HG03095 (cell line): ENCODE data around the gene PRIMA1.

Experiments
- ATAC-seq: cut with Tn5 transposase; IDR thresholded peaks from one replicate; pipeline ENCODE4 v1.9.1; 2021; ENCODE audit warnings: moderate library complexity; ENCODE audit not compliant: unreplicated experiment

Gene PRIMA1

DNA sequence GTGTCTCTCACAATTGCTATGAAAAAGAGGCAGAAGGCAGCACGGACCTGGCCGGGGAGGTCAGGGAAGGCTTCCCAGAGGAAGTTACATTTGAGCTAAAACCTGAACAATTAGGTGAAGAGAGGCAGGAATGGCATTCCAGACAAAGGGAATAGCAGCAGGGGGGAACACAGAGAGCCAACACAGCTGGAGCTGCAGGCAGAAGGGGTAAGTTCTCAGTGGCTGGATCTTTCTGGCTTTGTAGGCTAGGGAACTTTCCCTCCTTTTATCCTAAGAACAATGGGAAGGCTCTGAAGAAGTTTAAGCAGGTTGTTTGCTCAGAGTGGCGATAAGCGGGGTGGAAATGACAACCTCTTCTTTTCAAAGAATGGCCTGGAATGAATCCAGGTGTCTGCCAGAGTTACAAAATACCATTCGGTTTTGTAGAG is 100.0 kb downstream of the PRIMA1 start:
- no peak for ATAC-seq

DNA sequence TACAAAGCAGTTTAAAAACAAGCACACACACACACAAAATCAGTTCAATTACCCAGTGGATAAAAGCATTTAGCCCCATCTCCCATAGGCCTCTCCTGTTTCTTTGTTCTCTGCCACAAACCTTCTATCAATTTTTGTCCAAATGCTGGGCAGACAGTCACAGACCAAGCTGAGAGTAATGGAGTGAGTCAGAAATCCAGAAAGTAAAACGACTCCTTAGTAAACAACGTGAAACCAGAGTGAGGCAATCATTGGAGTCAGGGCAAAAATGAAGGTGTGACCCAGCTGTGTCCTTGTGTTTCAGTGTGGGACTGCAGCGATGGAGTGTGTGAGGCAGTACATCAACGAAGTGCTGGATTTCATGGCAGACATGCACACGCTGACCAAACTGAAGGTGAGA is 102.0 kb downstream of the PRIMA1 start:
- ATAC-seq, result no peak

DNA sequence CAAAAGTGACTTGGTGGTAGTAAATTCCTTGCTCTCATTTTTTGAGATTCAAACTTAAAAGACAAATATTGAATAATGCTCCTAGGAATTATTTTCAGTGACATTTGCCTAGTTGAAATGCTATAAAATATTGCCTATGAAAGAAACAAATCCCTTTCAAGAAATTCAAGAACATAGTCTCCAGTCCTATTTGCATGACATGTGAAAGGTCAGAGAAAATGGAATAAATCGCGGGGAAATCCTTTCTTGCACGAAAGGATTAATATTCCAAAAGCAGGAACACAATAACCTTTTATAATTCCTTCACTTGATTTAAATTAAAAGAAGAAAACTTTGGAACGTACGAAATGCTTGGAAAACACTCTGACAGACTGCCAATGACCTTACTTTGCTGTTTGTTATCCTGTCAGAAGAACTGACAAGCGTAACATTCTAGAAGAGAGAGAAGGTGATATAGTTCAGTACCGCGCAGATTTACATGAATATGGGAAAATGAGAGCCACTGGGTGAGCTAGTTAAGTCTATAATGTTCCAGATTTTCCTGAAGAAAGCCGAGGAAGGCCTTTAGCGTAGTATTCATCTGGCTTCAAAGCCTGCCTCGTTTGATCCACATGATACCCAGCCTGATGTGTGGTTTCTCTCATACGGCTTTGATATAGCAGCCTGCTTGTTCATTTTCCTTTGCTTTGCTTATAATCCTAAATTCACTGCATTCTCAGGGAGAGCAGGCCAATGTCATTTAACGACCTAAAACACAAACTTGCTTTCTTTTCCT is 103.0 kb downstream of the PRIMA1 start:
- ATAC-seq, result no peak

DNA sequence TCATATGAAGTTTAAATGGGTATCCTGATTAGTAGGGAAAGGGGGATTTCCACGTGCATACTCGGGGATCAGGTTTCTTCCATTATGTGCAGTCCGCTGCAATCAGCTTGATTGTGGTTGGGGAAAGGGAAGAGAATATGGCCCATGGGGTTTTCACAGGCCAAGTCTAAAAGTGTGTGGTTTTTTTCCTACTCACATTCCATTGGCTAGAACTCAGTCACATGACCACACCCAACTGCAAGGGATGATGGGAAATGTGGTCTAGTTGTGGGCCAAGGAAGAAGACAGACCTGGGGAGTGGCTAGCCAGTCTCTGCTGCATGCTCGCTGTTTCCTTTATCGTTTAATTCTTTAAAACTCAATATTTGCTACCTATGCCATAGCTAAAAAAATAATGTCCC is 105.1 kb downstream of the PRIMA1 start:
- no peak for ATAC-seq

DNA sequence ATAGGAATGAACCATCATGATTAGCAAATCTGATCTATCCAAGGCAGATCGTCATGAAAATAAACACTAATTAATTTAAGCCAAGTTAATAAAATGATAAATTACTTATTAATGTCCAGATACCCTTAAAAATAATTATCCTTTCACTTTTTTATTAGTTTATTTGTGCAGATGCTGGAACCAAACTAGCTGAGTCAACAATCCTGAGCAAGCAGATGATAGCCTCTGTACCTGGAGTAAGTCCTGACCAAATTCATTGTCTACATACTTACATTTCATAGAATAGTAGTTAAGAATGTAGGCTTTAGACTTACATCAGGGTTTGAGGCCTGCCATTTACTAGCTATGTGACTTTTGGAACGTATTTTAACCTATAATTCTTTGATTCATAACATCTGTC is 105.8 kb downstream of the PRIMA1 start:
- ATAC-seq, result no peak

DNA sequence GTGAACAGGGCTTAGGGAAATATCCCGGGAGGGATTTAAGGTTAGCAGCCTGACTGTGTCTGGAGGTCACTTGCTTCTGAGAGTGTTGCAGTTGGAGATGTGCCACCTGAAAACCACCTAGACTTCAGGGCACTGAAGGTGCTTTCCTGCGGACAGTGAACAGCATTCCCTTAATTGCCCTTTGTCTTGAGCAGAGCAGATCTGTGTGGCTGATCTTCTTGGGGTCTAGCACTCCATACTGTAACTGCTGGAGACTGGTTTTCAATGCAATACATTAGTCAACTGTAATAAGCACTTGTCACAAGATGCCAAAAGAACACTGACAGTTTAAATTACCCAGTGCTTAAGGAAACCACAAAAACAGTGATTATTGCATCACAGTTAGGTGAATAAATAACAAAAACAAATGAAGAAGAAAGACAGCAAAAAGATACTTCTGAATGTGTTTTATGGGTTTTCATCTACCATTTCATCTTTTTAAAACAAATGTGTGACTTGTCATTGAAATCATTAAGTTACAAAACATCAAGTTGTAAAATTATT is 111.8 kb downstream of the PRIMA1 start:
- no peak for ATAC-seq

DNA sequence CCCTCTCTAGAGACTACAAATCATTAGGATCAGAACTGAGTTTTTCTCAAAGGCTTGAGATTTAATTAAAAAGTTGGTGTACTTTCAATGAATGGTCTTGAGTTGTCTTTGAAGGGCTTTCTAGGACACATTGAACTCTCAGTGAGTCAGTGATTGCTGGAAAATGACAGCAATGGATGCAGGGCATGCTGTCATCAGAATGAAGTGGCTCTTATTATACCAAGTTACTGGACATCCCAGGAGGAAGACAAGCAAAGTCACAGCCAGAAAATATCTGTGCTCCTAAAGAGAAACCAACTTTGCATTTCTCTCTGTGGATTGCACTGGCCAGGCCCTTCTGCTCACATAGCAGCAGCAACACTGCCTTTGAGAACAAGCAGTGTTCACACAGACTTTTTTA is 112.6 kb downstream of the PRIMA1 start:
- no peak for ATAC-seq

DNA sequence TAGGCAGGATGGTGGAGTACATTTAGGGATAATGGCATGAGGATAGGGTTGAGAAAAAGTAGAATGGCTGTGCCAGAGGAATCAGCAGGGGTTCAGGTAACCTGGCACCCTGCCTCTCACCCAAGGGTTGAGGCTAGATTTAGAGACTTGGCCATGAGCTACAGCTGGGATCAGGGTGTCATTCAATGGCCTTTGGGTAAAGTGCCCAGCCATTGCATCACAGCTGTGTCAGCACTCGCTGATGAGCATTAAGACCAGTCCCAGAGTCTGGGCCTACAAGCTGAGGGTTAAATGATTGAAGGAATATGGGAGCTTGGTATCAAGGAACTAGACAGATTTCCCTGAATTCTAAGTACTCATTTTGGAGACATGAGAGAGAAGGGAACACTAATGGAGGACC is 113.9 kb downstream of the PRIMA1 start:
- ATAC-seq, result no peak

DNA sequence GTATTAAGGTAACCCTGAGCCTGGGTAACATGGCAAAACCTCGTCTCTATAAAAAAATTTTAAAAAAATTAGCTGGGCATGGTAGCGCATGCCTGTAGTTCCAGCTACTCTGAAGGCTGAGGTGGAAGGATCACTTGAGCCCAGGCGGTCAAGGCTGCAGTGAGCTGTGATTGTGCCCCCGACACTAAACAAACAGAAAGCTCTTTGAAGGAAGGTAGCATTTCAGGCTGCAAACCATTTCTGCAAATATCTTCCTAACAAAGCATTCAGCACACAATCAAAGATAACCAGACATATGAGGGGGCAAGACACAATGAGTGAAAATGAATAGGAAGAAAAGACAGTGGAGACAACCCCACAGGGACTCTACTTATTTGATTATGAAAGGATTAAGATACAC is 118.7 kb downstream of the PRIMA1 start:
- ATAC-seq, result no peak
